ENCODE data around the gene SAFB.

Gene SAFB

DNA sequence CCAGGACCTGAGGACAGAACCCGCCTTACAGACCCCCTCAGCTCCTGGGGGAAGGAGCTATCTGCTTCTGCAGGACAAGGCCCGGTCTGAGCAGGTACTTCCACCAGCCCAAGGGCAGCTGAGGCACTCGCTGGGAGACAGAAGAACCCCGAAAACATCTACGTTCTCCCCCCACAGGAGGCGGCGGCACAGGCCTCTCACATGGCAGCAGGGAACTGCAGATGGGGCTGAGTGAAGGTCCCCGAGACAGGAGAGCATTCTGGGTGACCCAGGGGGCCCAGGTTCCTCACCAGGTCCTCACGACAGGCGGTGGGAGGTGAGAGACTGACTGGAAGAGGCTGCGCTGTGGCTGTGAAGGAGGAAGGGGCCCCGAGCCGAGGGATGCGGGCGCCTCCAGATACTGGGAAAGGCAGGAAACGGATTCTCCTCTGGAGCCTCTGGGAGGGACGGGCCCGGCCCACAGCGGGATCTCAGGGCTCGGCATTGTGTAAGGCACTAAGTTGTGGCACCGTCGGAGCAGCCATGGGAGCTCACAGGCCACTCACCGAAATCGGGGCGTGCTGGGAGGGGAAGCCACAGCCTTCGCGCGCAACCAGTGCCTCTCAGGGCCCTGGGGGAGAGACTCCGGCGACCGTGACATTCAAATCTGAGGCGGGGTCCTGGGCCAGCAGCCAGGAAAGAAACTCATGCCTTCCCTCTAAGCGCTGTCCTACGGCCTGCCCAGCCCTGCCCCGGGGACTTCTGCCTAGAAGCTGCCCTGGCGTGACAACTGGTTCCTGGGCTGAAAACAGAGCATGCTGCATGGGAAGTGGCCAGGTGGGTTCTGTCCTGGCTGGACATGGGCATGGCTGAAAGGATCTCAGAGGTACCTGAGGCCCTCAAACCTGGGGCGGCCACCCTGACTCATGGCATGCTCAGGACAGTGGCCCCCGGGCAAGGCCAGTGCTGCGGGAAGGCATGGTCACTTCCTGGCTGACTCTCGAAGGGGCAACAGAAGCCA is 81.2 kb downstream of the SAFB start:
- DNase-seq, result no peak

DNA sequence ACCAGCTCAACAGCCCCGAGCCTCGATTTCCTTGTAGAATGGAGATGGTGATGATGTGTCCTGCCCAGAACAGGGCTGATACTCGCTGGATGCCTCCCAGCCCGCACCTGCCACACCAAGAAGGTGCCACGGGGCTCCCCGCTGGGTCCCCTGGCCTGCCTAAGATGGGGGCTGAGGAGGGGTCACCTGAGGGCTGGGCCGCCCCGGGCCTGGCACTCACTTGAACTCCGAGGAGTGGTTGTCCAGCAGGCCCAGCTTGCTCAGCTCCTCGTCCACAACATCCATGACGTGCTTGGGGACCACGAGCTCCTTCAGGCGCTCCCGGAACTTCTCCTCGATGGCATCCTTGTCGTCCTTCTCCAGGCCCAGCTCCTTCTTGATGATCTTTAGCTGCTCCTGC is 82.7 kb downstream of the SAFB start:
- no peak for DNase-seq

DNA sequence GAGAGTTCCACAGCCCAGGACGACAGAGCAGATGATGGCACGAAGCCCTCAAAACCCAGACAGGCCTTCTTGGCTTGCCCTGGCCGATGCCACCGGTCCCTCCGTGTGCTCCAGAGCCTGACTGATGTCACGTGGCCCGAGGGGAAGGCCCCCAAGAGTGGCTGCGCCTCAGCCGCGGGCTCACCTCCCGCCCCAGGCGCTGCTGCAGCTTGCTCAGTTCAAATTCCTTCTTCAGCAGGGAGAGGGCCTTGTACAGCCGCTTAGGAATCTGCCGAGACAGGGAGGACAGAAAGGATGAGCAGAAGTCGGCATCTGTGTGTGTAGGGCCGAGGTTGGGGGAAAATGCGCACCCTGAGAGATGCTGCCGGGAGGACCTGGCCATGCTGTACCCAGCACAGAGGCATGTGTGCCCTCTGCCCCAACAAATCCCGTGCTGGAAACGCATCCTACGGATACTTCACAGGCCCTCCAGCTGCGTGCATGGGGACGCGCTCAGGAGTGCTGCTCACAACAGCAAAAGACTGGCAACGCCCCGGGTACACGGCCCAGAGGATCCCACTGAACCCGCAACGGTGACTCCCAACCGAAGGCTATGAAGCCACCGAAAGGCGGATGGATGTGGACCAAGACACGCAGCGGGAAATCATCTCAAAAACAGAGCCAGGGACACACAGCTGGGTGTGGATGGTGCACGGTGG is 84.1 kb downstream of the SAFB start:
- DNase-seq, result no peak

DNA sequence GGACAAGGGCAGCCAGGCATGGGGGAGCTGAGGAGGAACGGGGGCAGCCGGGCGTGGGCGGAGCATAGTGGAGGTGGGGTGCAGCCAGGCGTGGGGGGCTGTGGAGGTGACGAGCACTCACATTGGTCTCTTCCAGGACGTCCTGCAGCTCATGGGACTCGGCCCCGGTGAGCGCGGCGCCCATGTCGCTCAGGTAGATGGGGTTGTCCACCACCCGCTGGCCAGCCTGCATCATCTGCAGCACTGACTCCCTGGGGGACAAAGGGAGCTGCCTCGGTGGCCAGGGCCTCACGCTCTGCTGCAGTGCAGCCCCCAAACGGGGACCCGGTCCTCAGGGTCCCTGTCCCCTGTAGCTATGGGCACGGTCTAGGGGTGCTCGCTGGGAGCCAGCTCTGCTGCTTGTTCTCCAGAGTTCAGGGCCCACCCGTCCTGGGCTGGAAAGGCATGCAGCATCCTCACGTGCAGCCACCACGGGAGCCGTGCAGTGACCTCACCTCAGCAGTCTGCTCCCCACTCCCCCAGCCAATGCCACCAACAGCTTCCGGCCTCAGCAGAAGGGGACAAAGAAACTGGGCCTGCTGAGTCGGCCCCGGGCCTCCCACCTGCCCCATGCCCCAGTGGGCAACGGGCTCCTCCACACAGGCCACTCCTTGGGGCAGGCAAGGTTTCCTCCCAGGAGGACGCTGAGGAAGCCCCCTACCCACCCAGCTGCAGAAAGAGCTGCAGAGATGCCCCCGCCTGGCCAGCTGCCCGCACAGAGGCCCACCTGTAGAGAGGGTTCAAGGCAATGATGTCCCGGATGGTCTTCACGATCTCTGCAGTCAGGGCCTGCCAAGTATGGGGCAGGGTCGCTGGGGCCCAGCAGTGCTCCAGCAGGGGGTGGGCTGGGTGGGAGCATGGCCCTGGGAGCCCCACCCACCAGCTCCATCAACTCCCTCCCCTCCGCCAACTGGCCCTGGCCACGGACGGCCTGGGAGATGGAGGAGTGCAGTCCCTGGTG is 85.0 kb downstream of the SAFB start:
- DNase-seq, result no peak

DNA sequence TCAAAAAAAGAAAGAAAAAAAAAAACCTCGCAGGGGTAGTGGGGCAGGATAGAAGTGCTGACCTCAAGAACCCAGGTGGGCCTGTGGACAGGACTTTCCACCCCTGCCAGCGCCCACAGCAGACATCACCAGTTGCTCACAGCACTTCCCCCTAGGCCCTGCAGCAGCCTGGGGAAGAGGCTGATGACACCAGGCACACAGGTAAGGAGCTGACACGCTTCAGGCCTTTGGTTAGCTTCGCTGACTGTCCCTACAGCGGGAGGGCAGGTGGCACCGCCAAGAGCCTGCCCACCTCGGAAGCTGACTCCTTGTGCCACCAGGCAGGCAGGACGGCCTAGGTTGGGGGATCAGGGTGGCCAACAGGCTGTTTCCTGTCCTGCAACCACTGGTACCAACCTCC is 88.1 kb downstream of the SAFB start:
- DNase-seq, result no peak

DNA sequence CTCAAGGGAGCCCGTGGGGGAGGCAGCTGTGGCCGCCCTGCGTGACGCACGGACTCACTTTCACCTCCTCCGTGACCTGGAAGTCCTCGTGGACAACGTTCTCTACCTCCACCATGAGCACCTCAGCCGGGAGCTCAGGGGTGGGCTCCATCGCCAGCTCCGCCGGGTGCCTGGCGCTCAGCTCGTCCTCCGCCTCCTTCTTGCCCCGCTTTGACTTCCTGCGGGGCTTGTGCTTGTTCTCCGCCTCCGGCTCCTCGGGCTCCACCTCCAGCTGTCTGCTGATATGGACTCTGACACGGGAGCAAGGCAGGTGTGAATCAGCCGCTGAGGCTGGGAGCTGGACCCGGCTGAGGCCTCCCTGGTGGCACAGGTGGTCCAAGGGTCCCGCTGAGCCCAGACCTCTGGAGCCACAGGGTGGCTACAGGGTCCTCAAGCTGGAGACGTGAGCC is 88.9 kb downstream of the SAFB start:
- DNase-seq, result no peak

DNA sequence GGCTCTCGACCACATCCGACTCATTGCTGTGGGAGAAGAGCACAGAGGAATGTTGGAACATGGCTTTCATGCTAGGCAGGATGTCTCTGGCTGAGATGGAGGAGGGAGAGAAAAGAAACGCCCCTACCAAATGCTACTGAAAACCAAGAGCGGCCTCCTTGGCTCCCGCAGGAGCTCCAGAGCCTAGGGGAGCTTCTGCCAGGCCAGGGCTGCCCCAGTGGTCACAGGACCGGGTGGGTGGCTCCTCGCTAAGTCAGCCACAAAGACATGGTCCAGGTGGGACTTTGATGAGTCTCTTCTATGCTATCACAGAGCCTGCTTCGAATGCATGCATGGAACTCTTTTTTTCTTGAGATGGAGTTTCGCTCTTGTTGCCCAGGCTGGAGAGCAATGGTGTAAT is 90.3 kb downstream of the SAFB start:
- no peak for DNase-seq

DNA sequence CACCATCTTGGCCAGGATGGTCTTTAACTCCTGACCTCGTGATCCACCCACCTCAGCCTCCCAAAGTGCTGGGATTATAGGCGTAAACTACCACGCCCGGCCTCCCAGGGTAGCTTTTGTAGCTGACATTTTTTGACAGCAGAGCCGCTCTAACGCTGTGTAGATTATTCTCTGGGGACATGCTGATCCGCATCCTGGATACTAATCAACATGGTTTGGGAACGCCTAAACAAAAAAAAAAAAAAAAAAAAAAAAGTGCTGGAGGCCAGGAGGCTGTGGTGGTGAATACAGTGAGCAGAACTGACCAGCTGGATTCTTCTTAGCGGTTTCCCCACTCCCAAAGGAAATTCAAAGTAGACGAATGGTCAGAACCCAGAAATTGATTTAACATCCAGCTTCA is 91.9 kb downstream of the SAFB start:
- no peak for DNase-seq

DNA sequence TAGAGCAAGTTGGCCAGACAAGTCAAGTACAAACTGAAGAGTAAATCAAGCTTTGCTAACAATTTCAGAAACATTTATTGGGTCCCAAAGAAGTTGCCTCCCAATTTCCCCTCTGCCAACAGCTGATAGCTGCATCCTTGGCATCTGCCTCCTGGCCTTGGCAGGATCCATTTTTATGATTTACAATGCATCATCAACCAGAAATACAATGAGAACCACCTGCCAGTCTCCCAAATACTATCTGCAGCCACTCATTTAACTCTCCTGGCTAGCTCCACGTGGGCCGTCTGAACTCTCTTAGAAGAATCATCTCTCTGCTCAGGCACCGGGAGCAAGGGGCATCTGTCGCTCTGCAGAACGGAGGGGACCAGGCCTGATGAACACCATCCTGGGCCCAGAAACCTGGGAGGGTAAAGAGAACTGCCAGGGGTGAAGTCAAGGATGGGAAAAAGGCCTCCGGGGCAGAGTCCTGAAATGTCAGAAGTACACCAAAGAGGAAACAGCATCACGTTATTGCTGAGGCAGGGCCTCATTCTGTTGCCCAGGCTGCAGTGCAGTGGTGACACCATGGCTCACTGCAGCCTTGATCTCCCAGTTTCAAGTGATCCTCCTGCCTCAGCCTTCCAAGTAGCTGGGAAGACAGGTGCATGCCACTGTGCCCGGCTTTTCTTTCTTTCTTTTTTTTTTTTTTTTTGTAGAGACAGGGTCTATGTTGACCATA is 94.5 kb downstream of the SAFB start:
- no peak for DNase-seq
